SK-N-MC (cell line): ENCODE results near the gene PRKAB1.
"Not testable (repeated sequence)": the region's sequence is repeated elsewhere in the genome, so short reads cannot be mapped to it uniquely, and the experiment has no call there.

Experiments used
- EZH2 ChIP-seq: fragments of 200-600 bp; sonication (generic); IDR thresholded peaks from one replicate; pipeline ENCODE4 v1.6.1; 2017; ENCODE audit warnings: antibody characterized with exemption
- POLR2AphosphoS5 ChIP-seq: IDR thresholded peaks from 2 replicates; pipeline ENCODE4 v1.6.1; 2012; ENCODE audit warnings: mild to moderate bottlenecking, low read depth, low read length, borderline replicate concordance

DNA sequence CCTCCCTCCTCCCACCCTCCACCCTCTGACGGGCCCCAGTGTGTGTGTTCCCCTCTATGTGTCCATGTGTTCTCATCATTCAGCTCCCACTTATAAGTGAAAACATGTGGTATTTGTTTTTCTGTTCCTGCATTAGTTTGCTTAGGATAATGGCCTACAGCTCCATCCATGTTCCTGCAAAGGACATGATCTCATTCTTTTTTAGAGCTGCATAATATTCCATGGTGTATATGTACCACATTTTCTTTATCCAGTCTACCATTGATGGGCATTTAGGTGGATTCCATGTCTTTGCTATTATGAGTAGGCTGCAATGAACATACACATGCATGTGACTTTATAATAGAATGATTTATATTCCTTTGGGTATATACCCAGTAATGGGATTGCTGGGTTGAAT, 38.5 kb downstream of the PRKAB1 start:
- not testable (repeated sequence) for TF ChIP-seq EZH2, POLR2AphosphoS5
